GM21717 (cell line): ENCODE results near the gene BRD4.

Experiments used
- ATAC-seq: cut with Tn5 transposase; IDR thresholded peaks from one replicate; pipeline ENCODE4 v1.9.1; 2021; ENCODE audit warnings: mild to moderate bottlenecking, moderate library complexity; ENCODE audit not compliant: unreplicated experiment

The BRD4 gene

DNA sequence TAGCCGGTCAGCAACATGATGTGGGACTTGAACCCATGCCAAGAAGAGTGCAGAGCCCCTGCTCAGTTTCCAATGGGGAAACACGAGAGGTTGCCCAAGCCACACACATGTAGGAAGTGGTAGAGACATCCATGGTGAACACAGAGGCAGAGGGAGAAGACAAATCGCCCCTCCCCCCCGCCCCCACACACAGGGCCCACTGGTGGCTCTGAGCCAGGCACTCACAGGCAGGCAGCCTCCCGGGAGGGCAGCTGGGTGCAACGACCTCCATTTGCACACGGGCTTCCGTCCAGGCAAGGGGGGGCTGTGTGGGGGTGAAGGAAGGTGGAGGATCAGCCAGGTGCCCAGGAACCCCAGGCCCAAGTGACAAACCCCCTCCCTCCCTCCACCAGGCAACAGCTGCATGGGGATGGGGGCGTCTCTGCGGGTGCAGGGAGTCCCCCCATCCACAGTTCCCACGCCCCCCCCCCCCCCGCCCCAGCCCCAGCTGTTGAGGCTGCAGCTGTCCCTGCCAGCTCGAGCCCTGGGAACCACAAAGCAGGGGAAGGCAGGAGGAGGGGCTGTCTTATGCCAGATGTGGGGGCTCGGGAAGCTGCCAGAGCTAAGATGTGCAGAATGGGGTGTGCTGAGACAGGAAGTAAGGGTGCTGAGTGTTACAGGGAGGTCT is 134.9 kb downstream of the BRD4 start:
- no peak for ATAC-seq

DNA sequence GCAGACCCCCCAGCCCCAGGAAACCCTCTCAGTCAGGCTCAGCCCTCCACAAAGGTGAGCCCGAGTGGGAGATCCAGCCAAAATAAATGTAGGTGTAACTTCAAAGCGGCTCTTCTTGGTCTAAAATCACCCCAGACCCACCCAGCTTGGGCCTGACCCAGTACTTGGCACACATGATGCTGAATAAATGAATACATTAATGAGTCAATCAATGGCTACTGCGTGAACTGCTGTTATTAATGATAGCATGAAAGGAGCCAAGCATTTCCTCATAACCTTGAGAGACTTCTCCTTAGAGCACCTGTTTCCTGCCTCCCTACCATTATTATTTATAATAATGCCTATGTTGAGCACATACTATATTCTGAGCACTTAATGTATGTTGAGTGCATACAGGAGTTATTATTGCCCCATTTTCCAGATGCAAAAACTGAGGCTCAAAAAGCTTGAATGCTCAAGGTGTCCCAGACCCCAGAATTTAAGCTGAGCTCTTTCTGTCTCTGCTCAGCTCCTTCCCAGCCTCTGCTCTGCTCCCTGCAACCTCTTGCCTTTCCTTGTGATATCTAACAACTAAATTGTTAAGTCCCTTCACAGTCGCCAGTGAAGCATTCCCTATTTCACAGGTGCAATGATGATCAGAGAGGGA is 135.9 kb downstream of the BRD4 start:
- no peak for ATAC-seq

DNA sequence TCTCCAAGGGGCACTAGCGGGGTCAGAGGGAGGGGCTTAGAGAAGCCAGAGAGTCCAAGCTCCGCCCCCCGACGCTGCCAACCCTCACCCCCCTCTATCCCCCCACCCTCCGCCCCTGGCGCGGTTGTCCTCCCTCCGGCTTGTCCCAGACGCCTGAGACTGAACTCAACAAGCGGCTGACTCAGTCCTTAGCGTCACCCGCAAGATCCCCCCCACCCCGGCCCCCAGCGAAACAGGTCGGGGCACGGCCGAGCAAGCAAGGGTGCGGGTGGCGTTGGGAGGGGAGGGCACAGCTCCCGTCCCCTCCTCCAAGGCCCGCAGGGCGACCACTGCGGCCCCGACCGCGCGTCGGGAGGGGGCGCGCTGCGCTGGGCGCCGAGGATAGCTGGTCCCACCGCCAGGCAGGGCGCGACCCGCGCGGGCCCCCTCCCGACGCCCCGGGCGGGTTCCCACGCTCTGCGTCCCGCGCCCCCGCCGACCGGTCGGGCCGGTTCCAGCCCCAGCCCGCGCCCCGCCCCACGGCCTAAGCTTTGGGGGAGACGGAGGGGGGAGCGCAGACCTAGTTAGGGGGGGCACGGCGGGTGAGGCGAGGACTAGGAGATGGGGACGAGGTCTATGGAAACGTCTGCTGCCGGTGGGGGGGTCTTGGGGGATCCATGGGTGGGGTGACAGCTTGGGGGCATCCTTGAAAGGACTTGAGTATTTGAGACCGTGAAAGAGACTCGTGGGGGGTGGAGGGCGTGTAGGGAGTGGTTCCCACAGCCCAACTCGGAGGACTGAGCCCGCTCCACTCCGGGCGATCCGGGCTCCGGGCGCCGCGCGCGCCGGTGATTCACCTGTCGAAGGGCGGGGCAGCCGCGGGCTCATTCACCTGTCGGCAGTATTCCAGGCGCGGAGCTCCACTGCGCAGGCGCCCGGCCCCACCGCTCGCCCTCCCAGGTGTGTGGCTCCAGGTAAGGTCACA is 136.7 kb downstream of the BRD4 start:
- ATAC-seq, result no peak

DNA sequence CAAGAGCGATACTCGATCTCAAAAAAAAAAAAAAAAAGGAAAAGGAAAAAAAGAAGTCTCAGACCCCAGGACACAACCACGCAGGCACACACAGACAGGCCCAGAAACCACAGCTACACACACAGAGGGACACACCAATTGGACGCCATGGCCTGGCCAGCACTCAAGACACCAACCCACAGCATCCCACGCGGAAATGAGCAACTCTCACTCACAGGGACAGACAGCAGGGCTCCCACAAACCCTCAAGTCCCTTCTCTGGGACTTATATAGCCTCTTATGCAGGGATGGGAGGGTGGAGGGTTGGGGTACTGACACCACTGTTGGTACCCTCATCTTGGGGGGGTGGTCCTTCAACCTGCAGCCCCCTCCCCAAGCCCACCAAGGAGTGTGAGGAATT is 137.4 kb downstream of the BRD4 start:
- no peak for ATAC-seq

DNA sequence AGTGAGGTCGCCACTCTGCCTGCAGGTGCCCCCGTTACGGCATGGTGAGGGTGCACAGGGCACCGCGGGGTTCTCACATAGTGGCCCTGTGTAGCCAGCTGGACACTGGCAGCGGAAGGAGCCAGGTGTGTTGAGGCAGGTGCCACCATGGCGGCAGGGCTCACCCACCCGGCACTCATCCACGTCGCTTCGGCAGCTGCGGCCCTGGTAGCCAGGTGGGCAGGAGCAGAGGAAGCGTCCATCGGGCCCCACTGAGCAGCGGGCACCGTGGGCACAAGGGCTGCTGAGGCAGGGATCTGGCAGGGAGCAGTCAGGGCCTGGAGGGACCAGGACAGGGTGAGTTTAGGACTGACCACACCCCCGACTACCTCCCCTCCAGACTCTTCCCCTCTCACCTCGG is 140.4 kb downstream of the BRD4 start:
- ATAC-seq, result no peak

DNA sequence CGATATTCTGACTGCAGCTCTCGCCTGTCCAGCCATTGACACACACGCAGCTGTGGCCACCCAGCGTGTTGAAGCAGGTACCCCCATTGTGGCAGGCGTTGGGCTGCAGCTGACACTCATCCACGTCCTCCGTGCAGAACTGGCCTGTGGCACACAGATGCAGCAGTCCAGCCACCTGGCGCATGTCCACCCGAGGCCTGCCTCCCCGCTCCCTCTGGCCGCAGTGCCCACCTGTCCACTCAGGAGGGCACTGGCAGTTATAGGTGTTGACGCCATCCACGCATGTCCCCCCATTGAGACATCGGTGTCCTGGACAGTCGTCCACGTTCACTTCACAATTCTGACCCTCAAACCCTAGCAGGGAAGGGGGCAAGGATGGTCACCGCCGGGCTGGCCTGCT is 140.8 kb downstream of the BRD4 start:
- no peak for ATAC-seq

DNA sequence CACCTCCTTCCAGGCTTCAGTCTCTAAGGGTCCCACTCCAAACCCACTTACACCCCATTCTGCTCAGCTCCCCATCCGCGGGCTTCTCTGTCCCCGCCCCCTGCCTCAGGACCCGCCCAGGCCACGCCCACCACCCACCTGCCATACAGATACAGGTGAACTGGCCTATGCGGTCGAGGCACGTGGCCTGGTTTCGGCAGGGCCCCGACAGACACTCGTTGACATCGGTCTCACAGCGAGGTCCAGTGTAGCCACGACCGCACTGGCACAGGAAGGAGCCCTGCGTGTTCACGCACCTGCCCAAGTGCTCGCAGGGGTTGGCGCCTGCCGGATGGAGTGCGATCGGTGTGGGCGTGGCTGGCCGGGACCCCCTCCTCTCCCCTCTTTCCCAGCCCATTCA is 143.5 kb downstream of the BRD4 start:
- no peak for ATAC-seq

DNA sequence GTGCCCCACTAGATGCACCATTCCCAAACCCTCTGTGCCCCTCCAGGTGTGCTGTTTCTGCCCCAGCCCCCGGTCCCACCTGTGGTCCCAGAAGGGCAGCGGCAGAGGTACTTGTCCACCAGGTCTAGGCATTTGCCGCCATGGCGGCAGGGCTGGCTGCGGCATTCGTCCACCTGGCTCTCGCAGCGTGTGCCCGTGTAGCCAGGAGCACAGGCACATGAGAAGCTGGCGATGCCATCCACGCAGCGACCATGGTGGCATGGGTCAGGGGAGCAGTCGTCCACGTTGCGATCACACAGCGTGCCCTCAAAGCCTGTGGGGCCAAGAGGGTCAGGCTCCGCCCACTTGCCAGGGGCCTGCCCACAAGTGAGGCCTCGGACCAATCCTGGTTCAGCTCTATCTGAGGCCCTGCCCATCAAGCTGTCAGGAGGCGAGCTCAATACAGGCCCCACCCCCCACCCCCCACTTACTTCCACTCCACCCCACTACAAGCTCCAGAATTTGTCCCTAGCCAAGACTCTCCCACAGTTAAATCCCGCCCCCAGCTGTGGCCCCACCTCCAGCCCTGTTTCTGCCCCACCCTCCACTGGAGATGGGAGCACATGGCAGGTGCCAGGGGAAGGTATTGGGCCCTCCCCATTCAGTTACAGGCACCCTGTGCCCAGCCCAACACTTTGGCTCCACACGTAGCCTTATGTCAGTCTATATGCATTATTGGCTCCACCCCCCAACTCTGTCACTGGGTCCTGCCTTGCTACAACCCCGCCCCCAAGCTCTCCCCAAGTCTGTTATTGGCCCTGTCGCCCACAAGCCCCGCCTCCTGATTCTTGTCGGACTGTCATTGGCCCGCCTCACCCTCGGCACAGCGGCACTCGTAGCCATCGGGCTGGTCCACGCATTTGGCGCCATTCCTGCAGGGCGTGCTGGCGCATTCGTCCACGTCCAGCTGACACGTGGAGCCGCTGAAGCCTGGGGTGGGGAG is 145.0 kb downstream of the BRD4 start:
- ATAC-seq, result no peak
